Uterus (tissue), 4 donors: ENCODE data around the gene KLK14. TPM values are rescaled to one million over a fixed set of nuclear protein-coding genes. Genes with fewer than 3 reads are reported as not detected.

Source experiments
- DNase-seq, 2 donors: peaks; one replicate each; pipeline ENCODE4 v3.0.0-alpha.2; 2019 to 2020
- H3K27ac ChIP-seq, 2 donors: fragments of 200-600 bp; sonication (generic); 1 replicate in 1 of 2; 2 replicates in 1 of 2; pipeline ENCODE4 v1.5.1; 2016 to 2018
- H3K27me3 ChIP-seq, 2 donors: fragments of 200-600 bp; sonication (generic); one replicate each; pipeline ENCODE4 v1.5.1; 2018 to 2019; ENCODE audit warnings: control low read depth in 1 of 2
- H3K36me3 ChIP-seq, 2 donors: fragments of 200-600 bp; sonication (generic); one replicate each; pipeline ENCODE4 v1.5.1; 2019; ENCODE audit warnings: control low read depth in 1 of 2
- H3K4me1 ChIP-seq, 2 donors: fragments of 200-600 bp; sonication (generic); one replicate each; pipeline ENCODE4 v1.5.1; 2018 to 2019; ENCODE audit warnings: control low read depth in 1 of 2
- H3K4me3 ChIP-seq, 2 donors: fragments of 200-600 bp; sonication (generic); 1 replicate in 1 of 2; 2 replicates in 1 of 2; pipeline ENCODE4 v1.5.1; 2018 to 2019; ENCODE audit warnings: mild to moderate bottlenecking in 1 of 2
- H3K9me3 ChIP-seq, 2 donors: fragments of 200-600 bp; sonication (generic); one replicate each; pipeline ENCODE4 v1.5.1; 2019; ENCODE audit warnings: control low read depth in 1 of 2
- CTCF ChIP-seq, 4 experiments: fragments of 200-600 bp in 2 of 4; fragments of 450-650 bp in 2 of 4; sonication (generic) in 2 of 4; IDR thresholded peaks; one replicate each; pipeline ENCODE4 v1.5.1; 2016 to 2019; ENCODE audit warnings: antibody characterized with exemption in 4 of 4, mild to moderate bottlenecking in 2 of 4, moderate library complexity in 1 of 4
- POLR2A ChIP-seq, 2 donors: fragments of 450-650 bp; IDR thresholded peaks; one replicate each; pipeline ENCODE4 v1.6.1; 2016; ENCODE audit warnings: antibody characterized with exemption in 2 of 2, mild to moderate bottlenecking in 1 of 2, moderate library complexity in 1 of 2
- intact Hi-C: fragments of 100-400 bp; cut with DNase I; formaldehyde crosslinking; loops from one replicate; pipeline ENCODE4 v1.15.1; 2023; ENCODE audit warnings: low total_unique reads
- total RNA-seq, 4 donors: library from RNA; depleted of rRNA in 3 of 4; stranded (reverse); fragments of >200 nt in 3 of 4; gene quantifications; one replicate each; pipeline versions ENCODE4 v1.1.0 to v1.2.4, GENCODE V29; 2014 to 2023
- donor health status: DM: yes; HTN: yes; CAD: no.

KLK14 gene
- total RNA-seq, 4 donors from 2014 or later: 0.76 TPM; not detected in 3

DNA sequence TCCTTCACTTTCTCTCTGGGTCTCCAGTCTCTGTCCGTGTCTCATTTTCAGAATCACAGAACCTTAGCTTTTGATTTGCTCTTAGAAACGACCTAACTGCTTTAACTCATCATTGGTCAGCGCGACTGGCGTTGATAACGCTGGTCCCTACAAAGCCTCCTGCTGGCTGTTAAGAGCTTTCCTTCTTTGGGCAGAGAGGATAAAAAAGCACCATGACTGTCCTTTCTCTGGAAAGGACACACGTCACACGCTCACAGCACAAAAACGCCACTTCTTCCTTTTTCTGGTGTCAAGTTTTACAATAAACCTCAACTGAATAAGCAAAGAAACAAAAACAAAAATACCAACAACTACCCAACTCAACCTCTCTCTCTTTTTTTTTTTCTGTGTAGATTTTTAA, 46.2 kb downstream of the KLK14 start:
- DNase-seq: no peak
- no peaks in the 10 kb centered on the region for H3K9me3 ChIP-seq
- H3K27ac ChIP-seq: no peak overlapping the region
- H3K4me3 ChIP-seq: no peak overlapping the region
- H3K4me1 ChIP-seq: no peaks in the 10 kb centered on the region
- intact Hi-C loops: no loop called here
- H3K36me3 ChIP-seq: no peaks in the 10 kb centered on the region
- no peak for TF ChIP-seq POLR2A (IDR thresholded peaks at IDR 0.05)
- no peak for TF ChIP-seq CTCF (IDR thresholded peaks at IDR 0.05)
- no peaks in the 10 kb centered on the region for H3K27me3 ChIP-seq

DNA sequence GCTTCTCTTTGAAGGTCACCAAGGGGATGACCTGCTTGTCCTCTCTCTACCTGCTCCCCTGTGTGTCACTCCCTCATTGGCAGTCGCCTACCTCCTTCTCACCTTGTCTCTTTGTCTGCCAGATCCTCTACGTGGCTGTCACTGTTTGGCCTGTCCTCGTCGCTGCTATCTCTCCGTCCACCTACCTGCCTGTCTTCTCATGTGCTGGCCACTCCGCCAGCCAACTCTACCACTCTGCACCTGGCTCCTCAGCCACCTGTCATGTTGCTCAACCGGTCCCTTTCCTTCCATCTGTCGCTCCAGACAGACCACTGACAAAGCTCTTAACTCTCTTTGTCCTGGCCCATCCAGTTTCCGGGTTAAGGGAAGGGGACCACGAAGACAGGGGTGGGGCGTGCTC, 48.0 kb downstream of the KLK14 start, which contains the start of gene KLK12:
Gene KLK12, minus strand, starts transcription at position 299 of the 400 bp plus-strand sequence. CDS start 381 bp downstream, outside the sequence.
- H3K27ac ChIP-seq: no peak within 1 kb of the TSS
- DNase-seq: no peak
- TF ChIP-seq POLR2A (IDR thresholded peaks at IDR 0.05) (no peak), CTCF (IDR thresholded peaks at IDR 0.05) (no peak)
- no peaks in the 10 kb centered on the region for H3K9me3 ChIP-seq
- H3K4me1 ChIP-seq: no peaks in the 10 kb centered on the region
- H3K36me3 ChIP-seq: no peaks in the 10 kb centered on the region
- intact Hi-C loops: no loop called here
- H3K27me3 ChIP-seq: no peaks in the 10 kb centered on the region
- no peak within 1 kb of the TSS for H3K4me3 ChIP-seq

- H3K27me3 ChIP-seq: no peaks in the 10 kb centered on the region
- intact Hi-C loops: no loop called here
- DNase-seq: no peak
Observed at GRCh38 chr19:51031880-51032225, 50.8 kb downstream of the KLK14 start.

GRCh38 chr19:51031220-51031879, 51.3 kb downstream of the KLK14 start:
- H3K27ac ChIP-seq: no peak overlapping the region
- H3K36me3 ChIP-seq: no peaks in the 10 kb centered on the region
- TF ChIP-seq CTCF (IDR thresholded peaks at IDR 0.05) (no peak), POLR2A (IDR thresholded peaks at IDR 0.05) (no peak)
- intact Hi-C loops: no loop called here
- no peak for DNase-seq
- H3K9me3 ChIP-seq: no peaks in the 10 kb centered on the region
- no peak overlapping the region for H3K4me3 ChIP-seq
- no peaks in the 10 kb centered on the region for H3K4me1 ChIP-seq
- H3K27me3 ChIP-seq: peaks cover 0 to 2% of the 10 kb centered on the region in 2 donors

More at GRCh38 chr19:51031880-51032225, 50.8 kb downstream of the KLK14 start:
- H3K9me3 ChIP-seq: no peaks in the 10 kb centered on the region
- no peaks in the 10 kb centered on the region for H3K4me1 ChIP-seq
- H3K36me3 ChIP-seq: no peaks in the 10 kb centered on the region
- no peak for TF ChIP-seq CTCF (IDR thresholded peaks at IDR 0.05)
- TF ChIP-seq POLR2A (IDR thresholded peaks at IDR 0.05): no peak
- no peak overlapping the region for H3K4me3 ChIP-seq
- no peak overlapping the region for H3K27ac ChIP-seq

- Histone ChIP-seq H3K27ac (no peak overlapping the region), H3K36me3 (no peaks in the 10 kb centered on the region), H3K4me1 (no peaks in the 10 kb centered on the region), H3K27me3 (peaks cover 0 to 6% of the 10 kb centered on the region in 2 donors), H3K9me3 (no peaks in the 10 kb centered on the region), H3K4me3 (no peak overlapping the region)
- TF ChIP-seq CTCF (IDR thresholded peaks at IDR 0.05): no peak
- no peak for TF ChIP-seq POLR2A (IDR thresholded peaks at IDR 0.05)
- no peak for DNase-seq
- intact Hi-C loops: no loop called here
Observed at GRCh38 chr19:51030631-51031030, 52.1 kb downstream of the KLK14 start.
